GM19395 (cell line): ENCODE results near the gene CD74.

Experiments
- ATAC-seq: cut with Tn5 transposase; IDR thresholded peaks from one replicate; pipeline ENCODE4 v1.9.1; 2021; ENCODE audit warnings: mild to moderate bottlenecking, moderate library complexity; ENCODE audit not compliant: unreplicated experiment

CD74 gene

DNA sequence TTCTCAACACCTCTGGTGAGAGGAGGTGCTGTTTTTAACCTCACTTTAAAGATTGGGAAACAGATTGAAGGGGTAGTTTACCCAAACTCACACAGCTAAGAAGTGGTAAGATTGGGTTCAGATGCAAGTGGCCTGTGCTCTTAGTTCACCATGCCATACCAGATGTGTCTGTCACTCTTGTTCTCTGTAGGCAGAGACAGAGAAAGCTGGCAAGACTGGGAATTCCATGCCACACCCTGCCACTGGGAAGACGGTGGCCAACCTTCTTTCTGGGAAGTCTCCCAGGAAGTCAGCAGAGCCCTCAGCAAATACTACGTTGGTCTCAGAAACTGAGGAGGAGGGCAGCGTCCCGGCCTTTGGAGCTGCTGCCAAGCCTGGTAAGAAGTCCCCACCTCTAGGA, 44.2 kb downstream of the CD74 start:
- no peak for ATAC-seq

DNA sequence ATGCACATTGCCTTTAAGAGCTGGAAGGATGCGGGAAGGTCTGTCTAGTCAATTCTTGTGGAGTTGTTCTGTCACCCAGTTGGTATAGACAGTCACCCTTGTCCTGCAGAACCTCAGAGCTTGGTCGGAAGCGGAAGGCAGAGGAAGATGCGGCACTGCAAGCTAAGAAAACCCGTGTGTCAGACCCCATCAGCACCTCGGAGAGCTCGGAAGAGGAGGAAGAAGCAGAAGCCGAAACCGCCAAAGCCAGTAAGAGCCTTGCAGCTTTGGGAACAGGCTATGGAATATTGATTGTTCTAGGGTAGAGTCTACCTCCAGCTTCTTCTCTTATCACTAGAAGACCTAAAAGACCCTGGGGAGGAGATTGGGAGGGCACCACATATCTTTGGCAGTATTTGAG, 48.7 kb downstream of the CD74 start:
- no peak for ATAC-seq

DNA sequence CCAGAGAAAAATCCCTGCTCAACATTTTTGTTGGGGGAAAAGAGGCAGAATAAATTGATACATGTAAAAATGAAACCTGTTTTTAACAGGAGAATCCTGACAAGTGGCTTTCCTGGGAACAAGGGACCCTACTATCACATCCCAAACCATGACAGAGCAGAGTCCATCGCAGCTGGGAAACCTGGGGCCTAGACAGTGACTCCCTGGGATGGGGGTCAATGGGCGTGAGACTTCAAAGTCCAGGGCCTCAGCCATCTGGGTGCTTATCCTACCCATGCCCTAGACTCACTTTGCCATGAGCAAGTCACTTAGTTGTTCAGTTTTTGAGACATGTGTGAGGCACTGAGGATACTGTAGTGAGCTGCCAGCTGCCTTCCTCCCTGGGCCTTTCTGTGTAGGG, 49.5 kb downstream of the CD74 start:
- ATAC-seq, result no peak

DNA sequence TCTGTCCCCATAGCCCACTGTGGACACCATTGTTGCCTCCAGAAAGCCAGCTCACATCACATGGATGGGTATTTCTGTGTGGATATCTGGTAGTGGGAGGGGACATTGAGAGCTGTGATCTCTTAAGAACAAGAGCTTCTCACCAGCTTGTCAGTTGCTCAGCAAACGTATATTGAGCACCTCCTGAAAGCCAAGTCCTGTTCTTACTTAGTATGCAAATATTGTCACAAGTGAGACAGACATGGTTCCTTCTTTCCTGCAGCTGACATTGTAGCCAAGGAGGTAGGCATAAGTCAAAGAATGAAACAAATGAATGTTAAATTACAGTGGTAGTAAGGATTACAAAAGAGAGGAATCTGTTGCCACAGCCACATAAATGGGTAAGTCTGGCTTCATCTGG, 51.4 kb downstream of the CD74 start:
- ATAC-seq, result peak; percentile 47

DNA sequence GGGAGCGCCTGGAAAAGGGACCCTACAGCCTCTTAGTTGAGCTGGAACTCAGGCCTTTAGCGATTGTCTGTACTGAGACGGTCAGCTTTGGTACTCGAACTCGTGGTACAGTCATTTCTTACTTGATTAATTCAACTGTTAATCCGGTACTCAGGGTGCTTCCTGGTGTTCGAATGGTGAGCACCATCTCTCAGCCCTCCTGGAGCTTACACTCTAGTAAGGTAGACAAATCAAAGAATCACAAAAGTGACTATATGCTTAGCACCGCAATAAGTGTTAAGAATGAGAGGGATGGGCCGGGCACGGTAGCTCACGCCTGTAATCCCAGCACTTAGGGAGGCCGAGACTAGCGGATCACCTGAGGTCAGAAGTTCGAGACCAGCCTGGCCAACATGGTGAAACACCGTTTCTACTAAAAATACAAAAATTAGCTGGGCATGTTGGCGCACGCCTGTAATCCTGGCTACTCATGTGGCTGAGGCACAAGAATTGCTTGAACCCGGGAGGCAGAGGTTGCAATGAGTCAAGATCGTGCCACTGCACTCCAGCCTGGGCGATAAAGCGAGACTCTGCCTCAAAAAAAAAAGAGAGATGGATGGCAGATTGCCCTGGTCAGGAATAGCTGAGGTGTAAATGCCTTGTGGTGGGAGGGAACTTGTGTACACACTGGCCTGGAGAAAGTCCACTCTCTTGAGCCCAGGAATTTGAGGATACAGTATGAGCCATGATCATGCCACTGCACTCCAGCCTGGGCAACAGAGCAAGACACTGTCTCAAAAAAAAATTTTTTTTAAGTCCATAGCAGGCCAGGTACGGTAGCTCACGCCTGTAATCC, 54.2 kb downstream of the CD74 start:
- ATAC-seq, result no peak

DNA sequence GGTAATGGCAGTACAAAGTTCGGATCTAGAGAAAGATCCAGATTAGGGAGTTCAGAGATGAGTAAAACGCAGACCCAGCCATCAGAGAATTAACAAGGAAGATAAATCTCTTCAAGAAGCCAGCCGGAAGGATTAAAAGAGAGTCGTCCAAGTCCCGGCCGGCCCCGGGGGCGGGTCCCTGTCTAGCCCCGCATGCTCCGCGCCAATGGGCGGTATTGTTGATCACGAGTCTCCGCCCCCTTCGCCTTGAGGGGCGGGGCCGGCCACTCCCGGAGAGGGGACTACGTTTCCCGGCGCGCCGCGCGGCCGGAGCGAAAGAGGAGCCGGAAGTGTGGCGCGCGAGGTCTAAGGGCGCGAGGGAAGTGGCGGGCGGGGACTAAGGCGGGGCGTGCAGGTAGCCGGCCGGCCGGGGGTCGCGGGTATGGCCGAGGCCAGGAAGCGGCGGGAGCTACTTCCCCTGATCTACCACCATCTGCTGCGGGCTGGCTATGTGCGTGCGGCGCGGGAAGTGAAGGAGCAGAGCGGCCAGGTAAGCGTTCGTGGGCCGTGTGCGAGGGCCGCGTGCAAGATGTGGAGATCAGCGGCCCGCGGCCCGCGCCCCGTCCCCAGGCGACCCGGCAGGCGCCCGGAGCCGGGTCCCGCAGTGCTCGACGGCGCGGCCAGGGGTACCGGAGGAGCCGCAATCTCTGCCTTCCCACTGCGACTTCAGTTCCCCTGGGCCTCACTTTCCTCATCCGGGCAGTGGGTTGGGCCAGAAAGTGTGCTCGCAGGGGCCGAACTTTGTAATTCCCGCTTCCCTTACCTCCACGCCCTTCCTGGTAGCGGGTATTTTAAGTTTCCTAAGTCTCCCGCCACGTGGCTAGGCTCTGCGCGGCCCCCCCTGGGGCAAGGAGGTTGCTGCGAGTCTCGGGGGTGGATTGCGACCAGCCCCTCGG, 55.1 kb downstream of the CD74 start, which contains the start of gene TCOF1:
TSS of gene TCOF1 (plus strand) at position 372 of the 935 bp plus-strand sequence. CDS start at position 422, 50 bp downstream.
- ATAC-seq, result peak; percentile 90

DNA sequence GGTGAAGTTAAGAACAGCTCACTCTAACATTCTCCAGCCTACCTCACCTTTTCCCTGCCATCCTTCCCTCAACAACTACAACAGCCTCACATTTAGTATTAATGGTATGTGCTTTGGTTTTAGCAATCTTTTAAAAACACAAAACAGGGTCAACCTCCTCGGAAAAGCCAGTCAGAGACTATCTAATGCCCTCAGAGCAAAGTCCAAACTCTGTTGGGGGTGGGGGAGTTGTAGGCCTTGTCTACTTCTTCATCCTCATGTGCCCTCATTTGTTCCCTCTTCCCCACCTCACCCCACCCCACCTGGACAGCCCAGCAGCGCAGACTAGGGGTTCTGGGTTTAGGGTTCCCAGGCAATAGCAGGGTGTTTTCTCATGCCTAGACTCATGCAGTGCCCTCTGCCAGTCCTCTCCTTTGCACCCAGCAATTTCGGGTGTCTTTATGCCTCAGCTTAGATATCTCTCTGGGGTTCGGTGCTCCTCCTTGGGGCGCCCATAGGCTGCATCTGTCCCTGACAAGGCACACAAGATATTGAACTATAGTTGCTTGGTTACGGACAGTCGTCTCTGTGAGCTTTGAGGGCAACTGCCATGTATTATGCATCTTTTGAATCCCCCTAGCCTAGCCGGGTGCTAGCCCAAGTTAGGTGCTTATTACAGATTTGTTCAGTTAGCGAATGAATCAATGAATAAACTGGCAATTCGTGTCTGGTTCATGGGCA, 56.0 kb downstream of the CD74 start:
- ATAC-seq, result no peak

DNA sequence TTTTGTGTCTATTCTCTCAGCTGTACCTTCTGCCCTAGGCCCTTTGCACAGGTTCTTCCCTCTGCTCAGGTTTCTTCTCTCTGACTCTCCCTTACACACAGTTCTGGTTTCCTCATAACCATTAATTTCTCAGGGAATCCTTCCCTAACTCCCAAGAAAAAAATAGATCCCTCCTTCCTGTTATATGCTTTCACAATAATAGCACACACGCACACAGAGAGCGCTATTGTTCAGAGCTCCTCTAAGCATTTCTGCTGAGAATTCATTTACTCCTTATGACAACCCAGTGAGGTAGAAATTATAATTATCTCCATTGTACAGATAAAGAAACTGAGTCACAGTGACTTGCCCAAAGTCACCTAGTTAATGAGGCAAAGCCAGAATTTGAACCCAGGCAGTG, 56.9 kb downstream of the CD74 start:
- ATAC-seq, result no peak

DNA sequence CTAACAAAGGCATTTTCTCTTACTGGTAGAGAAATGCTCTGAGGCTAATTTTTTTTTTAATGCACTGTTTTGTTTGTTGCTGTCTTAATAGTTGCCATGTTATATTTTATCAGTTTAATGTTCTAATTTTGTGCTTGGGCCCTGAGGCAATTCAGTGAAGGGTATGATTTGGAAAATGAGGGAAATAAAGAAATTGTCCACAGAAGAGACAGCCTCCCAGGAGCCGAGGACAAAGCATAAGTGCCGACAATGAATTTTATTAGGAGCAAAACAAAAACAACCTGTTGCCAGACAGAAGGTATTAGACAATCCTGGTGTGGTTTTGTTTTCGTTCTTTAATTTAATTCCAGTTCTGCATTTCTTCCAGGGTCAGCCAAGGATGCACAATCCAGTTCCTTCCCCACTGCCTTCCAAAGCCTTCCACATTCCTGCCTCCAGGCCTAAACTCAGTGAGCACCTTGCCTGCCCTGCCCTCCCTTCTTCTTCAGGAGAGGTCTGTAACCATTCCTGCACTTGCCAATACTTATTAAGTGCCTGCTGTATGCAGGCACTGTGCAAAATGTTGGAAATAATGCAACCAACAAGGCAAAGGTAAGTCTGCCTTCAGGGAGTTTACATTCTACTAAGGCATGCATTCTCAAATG, 59.6 kb downstream of the CD74 start:
- no peak for ATAC-seq

DNA sequence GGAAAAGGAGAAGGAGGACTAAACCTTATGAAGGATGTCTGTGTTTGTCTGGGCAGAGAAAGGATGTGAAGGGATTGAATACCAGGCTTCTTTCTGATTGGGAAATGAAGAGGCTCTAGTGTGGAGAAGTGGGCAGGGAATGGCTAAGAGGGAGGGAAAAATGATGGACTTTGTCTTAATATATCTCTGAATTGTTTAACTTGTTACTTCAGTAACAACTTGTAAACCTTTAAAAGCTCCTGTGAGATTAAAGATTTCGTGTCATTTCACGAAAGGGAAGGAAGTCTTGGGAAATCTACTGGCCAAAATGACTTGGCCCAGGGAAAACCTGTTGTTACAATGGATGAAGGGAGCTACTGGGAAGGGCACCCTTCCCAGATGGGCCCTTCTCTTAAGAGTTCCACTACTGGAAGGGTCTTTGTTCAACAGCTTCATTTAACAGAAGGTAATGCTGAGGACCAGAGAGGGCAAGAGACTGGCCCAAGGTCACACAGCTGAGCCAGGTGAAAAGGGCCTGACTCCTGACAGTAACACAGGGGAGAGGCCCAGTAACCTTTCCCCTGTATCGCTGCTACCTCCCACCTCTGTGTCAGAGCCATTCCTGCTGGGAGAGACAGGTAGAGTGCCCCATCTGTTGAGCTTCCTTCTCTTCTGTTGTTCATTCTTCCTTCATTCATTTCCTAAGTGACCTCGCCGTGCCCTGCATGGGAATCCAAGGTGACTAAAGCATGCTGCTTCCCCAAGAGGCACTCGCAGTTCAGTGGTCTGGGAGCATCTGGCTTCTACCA, 60.3 kb downstream of the CD74 start:
- ATAC-seq, result no peak
